Measurements from ENCODE around the gene MAPK7. TPM values are rescaled to one million over a fixed set of nuclear protein-coding genes. Genes with fewer than 3 reads are reported as not detected.

The MAPK7 gene
- total RNA-seq, 4 donors from 2014 or later, result 34.9 to 95.7 (median 61.1) TPM

GRCh38 chr17:19413761-19414160 lies 35.5 kb downstream of the MAPK7 start:
- intact Hi-C loops (cut with DNase I; ENCODE audit: low total_unique reads), result no loop called here
- WGBS, 2 donors, result 84 to 93% methylated on average over 5 of the region's 5 CpGs
- TF ChIP-seq POLR2A (IDR thresholded peaks at IDR 0.05) (no peak), CTCF (IDR thresholded peaks at IDR 0.05) (no peak)
- DNase-seq (ENCODE audit: low spot score in 2 of 2), result no peak
- no peak overlapping the region for H3K4me3 ChIP-seq (ENCODE audit: low read depth, poor library complexity, severe bottlenecking)

- H3K4me3 ChIP-seq (ENCODE audit: low read depth, poor library complexity, severe bottlenecking), result no peak overlapping the region
- no peak for DNase-seq (ENCODE audit: low spot score in 2 of 2)
- TF ChIP-seq CTCF (IDR thresholded peaks at IDR 0.05) (no peak), POLR2A (IDR thresholded peaks at IDR 0.05) (no peak)
- intact Hi-C loops (cut with DNase I; ENCODE audit: low total_unique reads), result no loop called here
- 92 to 93% methylated on average over 28 of the region's 28 CpGs for WGBS, 2 donors
Observed at GRCh38 chr17:19414396-19415280, 36.3 kb downstream of the MAPK7 start.

- WGBS, 2 donors, result 78 to 87% methylated on average over 13 of the region's 13 CpGs
- DNase-seq (ENCODE audit: low spot score in 2 of 2), result no peak
- TF ChIP-seq POLR2A (IDR thresholded peaks at IDR 0.05) (no peak), CTCF (IDR thresholded peaks at IDR 0.05) (no peak)
- H3K4me3 ChIP-seq (ENCODE audit: low read depth, poor library complexity, severe bottlenecking), result no peak overlapping the region
- intact Hi-C loops (cut with DNase I; ENCODE audit: low total_unique reads), result no loop called here
Observed at GRCh38 chr17:19415311-19415710, 37.0 kb downstream of the MAPK7 start.

- 92 to 93% methylated on average over 16 to 18 of the region's 18 CpGs for WGBS, 2 donors
- intact Hi-C loops (cut with DNase I; ENCODE audit: low total_unique reads), result no loop called here
- no peak for DNase-seq (ENCODE audit: low spot score in 2 of 2)
Observed at GRCh38 chr17:19415806-19416775, 37.8 kb downstream of the MAPK7 start.

GRCh38 chr17:19417611-19418010 lies 39.3 kb downstream of the MAPK7 start:
- no peak for DNase-seq (ENCODE audit: low spot score in 2 of 2)
- 35 to 42% methylated on average over 3 of the region's 3 CpGs for WGBS, 2 donors
- no peak for TF ChIP-seq CTCF (IDR thresholded peaks at IDR 0.05)
- no peak for TF ChIP-seq POLR2A (IDR thresholded peaks at IDR 0.05)
- intact Hi-C loops (cut with DNase I; ENCODE audit: low total_unique reads), result no loop called here
- H3K4me3 ChIP-seq (ENCODE audit: low read depth, poor library complexity, severe bottlenecking), result no peak overlapping the region

More at GRCh38 chr17:19415806-19416775, 37.8 kb downstream of the MAPK7 start:
- H3K4me3 ChIP-seq (ENCODE audit: low read depth, poor library complexity, severe bottlenecking), result no peak overlapping the region
- TF ChIP-seq POLR2A (IDR thresholded peaks at IDR 0.05), result no peak
- TF ChIP-seq CTCF (IDR thresholded peaks at IDR 0.05), result no peak

Measured in lower leg skin (tissue), 4 donors.